Inferior parietal cortex (tissue), 1 donor: Measurements from ENCODE around the gene MGAT1.
"Not testable (repeated sequence)": the region's sequence is repeated elsewhere in the genome, so short reads cannot be mapped to it uniquely, and the experiment has no call there.

ENCODE experiments used
- DNase-seq: peaks from one replicate; pipeline ENCODE4 v3.0.0-alpha.2; 2016; ENCODE audit errors: extremely low spot score

The MGAT1 gene

GRCh38 chr5:180806351-180807011, 3.9 kb upstream of the MGAT1 start:
- DNase-seq: no peak

GRCh38 chr5:180804129-180804618, 1.6 kb upstream of the MGAT1 start:
- DNase-seq: no peak

GRCh38 chr5:180803181-180804128, 849 bp upstream of the MGAT1 start:
- no peak for DNase-seq

- DNase-seq: no peak
Observed at GRCh38 chr5:180801596-180802324, 846 bp downstream of the MGAT1 start.

GRCh38 chr5:180799902-180800801, 2.5 kb downstream of the MGAT1 start:
- DNase-seq: no peak

- no peak for DNase-seq
Observed at GRCh38 chr5:180799194-180799593, 3.4 kb downstream of the MGAT1 start.

- no peak for DNase-seq
Observed at GRCh38 chr5:180798193-180798592, 4.4 kb downstream of the MGAT1 start.

- no peak for DNase-seq
Observed at GRCh38 chr5:180797256-180798192, 5.1 kb downstream of the MGAT1 start.

- no peak for DNase-seq
Observed at GRCh38 chr5:180795771-180796313, 6.8 kb downstream of the MGAT1 start.

- DNase-seq: no peak
Observed at GRCh38 chr5:180792965-180793287, 9.7 kb downstream of the MGAT1 start.

GRCh38 chr5:180792287-180792964, 10.2 kb downstream of the MGAT1 start:
- no peak for DNase-seq

- no peak for DNase-seq
Observed at GRCh38 chr5:180791611-180792213, 10.9 kb downstream of the MGAT1 start.

- no peak for DNase-seq
Observed at GRCh38 chr5:180790524-180790923, 12.1 kb downstream of the MGAT1 start.

GRCh38 chr5:180790020-180790419, 12.6 kb downstream of the MGAT1 start:
- DNase-seq: no peak

- DNase-seq: not testable (repeated sequence)
Observed at GRCh38 chr5:180788651-180789410, 13.8 kb downstream of the MGAT1 start.

- no peak for DNase-seq
Observed at GRCh38 chr5:180787711-180788431, 14.7 kb downstream of the MGAT1 start.
